HG03025 (cell line): ENCODE measurements around the gene ZMYM2.
A peak's percentile ranks its signal among the peaks of the same experiment; 100 is the strongest.
"Not testable (repeated sequence)": the region's sequence is repeated elsewhere in the genome, so short reads cannot be mapped to it uniquely, and the experiment has no call there.

ENCODE experiments used
- ATAC-seq: cut with Tn5 transposase; IDR thresholded peaks from one replicate; pipeline ENCODE4 v1.9.1; 2021; ENCODE audit warnings: mild to moderate bottlenecking, moderate library complexity; ENCODE audit not compliant: unreplicated experiment, low FRiP score

The ZMYM2 gene

GRCh38 chr13:19958155-19959111, at the start of gene ZMYM2:
TSS of gene ZMYM2 (plus strand) at chr13:19958727. CDS start at chr13:19993073, 34,346 bp downstream.
- ATAC-seq = peak; percentile 72

- ATAC-seq = no peak
Measured at GRCh38 chr13:19910336-19911072, 48.0 kb upstream of the ZMYM2 start.

GRCh38 chr13:19927117-19927748, 31.3 kb upstream of the ZMYM2 start:
- no peak for ATAC-seq

GRCh38 chr13:19940106-19940505, 18.4 kb upstream of the ZMYM2 start:
- ATAC-seq = no peak

- no peak for ATAC-seq
Measured at GRCh38 chr13:19950374-19950773, 8.2 kb upstream of the ZMYM2 start.

- ATAC-seq = no peak
Measured at GRCh38 chr13:19952850-19953249, 5.7 kb upstream of the ZMYM2 start.

GRCh38 chr13:19955873-19956559, 2.5 kb upstream of the ZMYM2 start:
- ATAC-seq = no peak

- ATAC-seq = no peak
Measured at GRCh38 chr13:19957320-19958154, 990 bp upstream of the ZMYM2 start.

- peak; percentile 13 for ATAC-seq
Measured at GRCh38 chr13:19959141-19959830, 759 bp downstream of the ZMYM2 start.

- peak; percentile 32 for ATAC-seq
Measured at GRCh38 chr13:19959831-19960652, 1.5 kb downstream of the ZMYM2 start.

- no peak for ATAC-seq
Measured at GRCh38 chr13:19960653-19960976, 2.1 kb downstream of the ZMYM2 start.

GRCh38 chr13:19961489-19961888, 3.0 kb downstream of the ZMYM2 start:
- no peak for ATAC-seq

GRCh38 chr13:19961924-19962323, 3.4 kb downstream of the ZMYM2 start:
- ATAC-seq = no peak

- ATAC-seq = no peak
Measured at GRCh38 chr13:19962894-19963293, 4.4 kb downstream of the ZMYM2 start.

- ATAC-seq = no peak
Measured at GRCh38 chr13:19967621-19968020, 9.1 kb downstream of the ZMYM2 start.

- not testable (repeated sequence) for ATAC-seq
Measured at GRCh38 chr13:19974498-19975009, 16.0 kb downstream of the ZMYM2 start.

GRCh38 chr13:19978831-19979437, 20.4 kb downstream of the ZMYM2 start:
- no peak for ATAC-seq
